Esophagus muscularis mucosa (tissue), 3 donors: ENCODE measurements around the gene PREP.

ENCODE experiments used
- CTCF ChIP-seq, 3 experiments: fragments of 200-600 bp in 2 of 3; fragments of 450-650 bp in 1 of 3; sonication (generic) in 2 of 3; IDR thresholded peaks; one replicate each; pipeline ENCODE4 v1.5.1; 2017 to 2019; ENCODE audit warnings: antibody characterized with exemption in 3 of 3, mild to moderate bottlenecking in 2 of 3, moderate library complexity in 1 of 3
- POLR2A ChIP-seq: fragments of 450-650 bp; IDR thresholded peaks from one replicate; pipeline ENCODE4 v1.6.1; 2017; ENCODE audit warnings: antibody characterized with exemption, moderate library complexity, mild to moderate bottlenecking, low read depth
- POLR2AphosphoS5 ChIP-seq, 2 donors: sonication (generic); formaldehyde crosslinking; IDR thresholded peaks; one replicate each; pipeline ENCODE4 v1.6.1; 2017; ENCODE audit warnings: antibody characterized with exemption in 2 of 2

GRCh38 chr6:105253787-105254186, 149.1 kb downstream of the PREP start:
- TF ChIP-seq CTCF (IDR thresholded peaks at IDR 0.05) (no peak), POLR2A (no peak), POLR2AphosphoS5 (IDR thresholded peaks at IDR 0.05) (no peak)
